Right atrium auricular region (tissue), 2 donors: ENCODE data around the gene CCDC28A. TPM values are rescaled to one million over a fixed set of nuclear protein-coding genes. Genes with fewer than 3 reads are reported as not detected.

Source experiments
- DNase-seq: peaks from one replicate; pipeline ENCODE4 v3.0.0-alpha.2; 2019; ENCODE audit warnings: low spot score
- H3K27ac ChIP-seq, 2 donors: fragments of 200-600 bp; sonication (generic); 1 replicate in 1 of 2; 2 replicates in 1 of 2; pipeline ENCODE4 v1.5.1; 2016 to 2019
- H3K27me3 ChIP-seq, 2 donors: fragments of 200-600 bp; sonication (generic); one replicate each; pipeline versions ENCODE4 v1.5.1 to v1.6.0; 2017 to 2019
- H3K36me3 ChIP-seq: fragments of 200-600 bp; sonication (generic); one replicate; pipeline ENCODE4 v1.5.1; 2016
- H3K4me1 ChIP-seq, 2 donors: fragments of 200-600 bp; sonication (generic); one replicate each; pipeline versions ENCODE4 v1.5.1 to v1.6.0; 2017 to 2019
- H3K4me3 ChIP-seq, 2 donors: fragments of 200-600 bp; sonication (generic); 1 replicate in 1 of 2; 2 replicates in 1 of 2; pipeline ENCODE4 v1.5.1; 2017 to 2019; ENCODE audit warnings: mild to moderate bottlenecking in 1 of 2, moderate library complexity in 1 of 2
- H3K9me3 ChIP-seq, 2 donors: fragments of 200-600 bp; sonication (generic); one replicate each; pipeline ENCODE4 v1.5.1; 2019
- CTCF ChIP-seq, 2 donors: fragments of 200-600 bp; sonication (generic); IDR thresholded peaks; one replicate each; pipeline ENCODE4 v1.5.1; 2019; ENCODE audit warnings: antibody characterized with exemption in 2 of 2
- total RNA-seq, 2 donors: library from RNA; depleted of rRNA; stranded (reverse); fragments of >200 nt; gene quantifications; one replicate each; pipeline ENCODE4 v1.1.0, GENCODE V29; 2016

Gene CCDC28A
- total RNA-seq, 2 donors from 2014 or later = 8.7 to 11.0 TPM

GRCh38 chr6:138837246-138837645 is 63.7 kb downstream of the CCDC28A start:
- no peak for TF ChIP-seq CTCF (IDR thresholded peaks at IDR 0.05)
- H3K27ac ChIP-seq = no peak overlapping the region
- H3K4me3 ChIP-seq = no peak overlapping the region
- H3K9me3 ChIP-seq = no peaks in the 10 kb centered on the region
- H3K4me1 ChIP-seq = peaks cover 0 to 16% of the 10 kb centered on the region in 2 donors
- no peaks in the 10 kb centered on the region for H3K36me3 ChIP-seq
- no peak for DNase-seq
- no peaks in the 10 kb centered on the region for H3K27me3 ChIP-seq

Other genes starting within 250 kb of the CCDC28A start
- gene ECT2L, start 22.3 kb downstream of the CCDC28A start, total RNA-seq = 1 to 10 TPM; 1.1 to 3.5 TPM
- 10 to 100 TPM; 29.7 to 35.2 TPM for gene REPS1, start 214.5 kb downstream of the CCDC28A start, total RNA-seq